Spleen (tissue), 7 donors: Measurements from ENCODE around the gene TUBA1B.
"Not testable (repeated sequence)": the region's sequence is repeated elsewhere in the genome, so short reads cannot be mapped to it uniquely, and the experiment has no call there.

ENCODE experiments used
- CTCF ChIP-seq, 11 experiments: fragments of 200-600 bp in 7 of 11; fragments of 450-650 bp in 4 of 11; sonication (generic) in 4 of 11; IDR thresholded peaks in 8 of 11; conservative IDR thresholded peaks in 3 of 11; 1 replicate in 7 of 11; 2 replicates in 4 of 11; pipeline versions ENCODE4 v1.4.0 to v1.8.0; 2016 to 2021; ENCODE audit warnings: antibody characterized with exemption in 11 of 11, inconsistent platforms in 4 of 11, mild to moderate bottlenecking in 1 of 11
- POLR2A ChIP-seq, 3 donors: fragments of 450-650 bp; IDR thresholded peaks; one replicate each; pipeline ENCODE4 v1.5.1; 2017; ENCODE audit warnings: antibody characterized with exemption in 3 of 3, mild to moderate bottlenecking in 1 of 3
- POLR2AphosphoS5 ChIP-seq, 3 donors: sonication (generic); formaldehyde crosslinking; IDR thresholded peaks; one replicate each; pipeline ENCODE4 v1.5.1; 2017; ENCODE audit warnings: antibody characterized with exemption in 3 of 3
- donor health status: DM: no; HTN: no; CAD: no; lungs with moderate emphysema.
- donor health status: DM: no; HTN: no; CAD: no.
- donor health status: DM: no; HTN: no; CAD: no.

GRCh38 chr12:49161901-49162300 is 30.7 kb upstream of the TUBA1B start:
- TF ChIP-seq POLR2A (IDR thresholded peaks at IDR 0.05); CTCF (IDR thresholded peaks at IDR 0.05 in 8 of 11, conservative IDR thresholded peaks at IDR 0.05 in 3 of 11); POLR2AphosphoS5 (IDR thresholded peaks at IDR 0.05): not testable (repeated sequence)
